Calu3 (cell line): ENCODE data around the gene PIGP. TPM values are rescaled to one million over a fixed set of nuclear protein-coding genes. Genes with fewer than 3 reads are reported as not detected.

Experiments
- BruUV-seq: library from RNA; stranded (reverse); fragments of 400-500 nt; replicated peaks from 2 replicates; lab custom pipeline; 2021; lab: Mats Ljungman, UMichigan
- CTCF ChIA-PET: fragments of 300-600 bp; sonication (Branson Sonifier 250); formaldehyde crosslinking; loops from one replicate; lab custom pipeline; 2022; ENCODE audit warnings: antibody characterized with exemption; lab: Charles Lee
- DNase-seq: peaks from one replicate; pipeline ENCODE4 v3.0.0; 2022
- H3K27ac Mint-ChIP-seq: one replicate; pipeline ENCODE4 v1.8.0; 2022; ENCODE audit warnings: mixed read lengths; ENCODE audit not compliant: unreplicated experiment
- H3K27me3 Mint-ChIP-seq: one replicate; pipeline ENCODE4 v1.8.0; 2022; ENCODE audit warnings: mixed read lengths; ENCODE audit not compliant: unreplicated experiment
- H3K36me3 Mint-ChIP-seq: one replicate; pipeline ENCODE4 v1.8.0; 2022; ENCODE audit warnings: mild to moderate bottlenecking, moderate library complexity, mixed read lengths; ENCODE audit not compliant: insufficient read depth, unreplicated experiment
- H3K4me1 Mint-ChIP-seq: one replicate; pipeline ENCODE4 v1.8.0; 2022; ENCODE audit warnings: mild to moderate bottlenecking, low read depth, mixed read lengths; ENCODE audit not compliant: unreplicated experiment
- H3K4me3 Mint-ChIP-seq: one replicate; pipeline ENCODE4 v1.8.0; 2022; ENCODE audit warnings: mild to moderate bottlenecking, low read depth, moderate library complexity, mixed read lengths; ENCODE audit not compliant: unreplicated experiment
- H3K9me3 Mint-ChIP-seq: one replicate; pipeline ENCODE4 v1.8.0; 2022; ENCODE audit warnings: low read depth, mixed read lengths; ENCODE audit not compliant: unreplicated experiment
- intact Hi-C: fragments of 100-400 bp; cut with micrococcal nuclease; formaldehyde crosslinking; loops from one replicate; pipeline ENCODE4 v1.10.0; 2022; ENCODE audit not compliant: unreplicated experiment
- total RNA-seq: library from RNA; stranded (reverse); gene quantifications from 2 replicates; pipeline ENCODE4 v1.2.3, GENCODE V29; 2022
- TF ChIP-seq, protein P1 (sequence below): fragments of 200-600 bp; IDR thresholded peaks from one replicate; pipeline ENCODE4 v1.8.0; 2022; ENCODE audit warnings: antibody characterized with exemption; ENCODE audit not compliant: unreplicated experiment

Gene PIGP
- total RNA-seq, 1 experiment from 2014 or later, result 20.4 TPM

DNA sequence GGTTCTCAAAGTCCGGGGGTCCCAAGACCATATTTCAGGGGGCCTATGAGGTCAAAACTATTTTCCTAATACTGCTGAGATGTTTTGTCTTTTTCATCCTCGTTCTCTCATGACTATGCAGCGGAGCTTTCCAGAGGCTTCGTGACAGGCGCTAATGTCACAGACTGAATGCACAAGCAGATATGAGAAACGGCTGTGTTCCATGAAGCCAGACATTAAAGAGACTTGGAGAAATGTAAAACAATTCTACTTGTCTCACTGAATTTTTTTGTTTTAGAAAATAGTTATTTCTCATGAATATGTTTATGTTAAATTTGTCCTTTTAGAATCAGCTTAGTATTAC lies 10.3 kb downstream of the PIGP start:
- DNase-seq, result no peak
- Mint-ChIP-seq H3K4me3 (no peak overlapping the region), H3K27me3 (no peaks in the 10 kb centered on the region), H3K36me3 (no peaks in the 10 kb centered on the region), H3K9me3 (no peaks in the 10 kb centered on the region), H3K4me1 (peaks cover 9% of the 10 kb centered on the region), H3K27ac (no peak overlapping the region)
- BruUV-seq, result no TSS peak
- TF ChIP-seq, protein P1, sequence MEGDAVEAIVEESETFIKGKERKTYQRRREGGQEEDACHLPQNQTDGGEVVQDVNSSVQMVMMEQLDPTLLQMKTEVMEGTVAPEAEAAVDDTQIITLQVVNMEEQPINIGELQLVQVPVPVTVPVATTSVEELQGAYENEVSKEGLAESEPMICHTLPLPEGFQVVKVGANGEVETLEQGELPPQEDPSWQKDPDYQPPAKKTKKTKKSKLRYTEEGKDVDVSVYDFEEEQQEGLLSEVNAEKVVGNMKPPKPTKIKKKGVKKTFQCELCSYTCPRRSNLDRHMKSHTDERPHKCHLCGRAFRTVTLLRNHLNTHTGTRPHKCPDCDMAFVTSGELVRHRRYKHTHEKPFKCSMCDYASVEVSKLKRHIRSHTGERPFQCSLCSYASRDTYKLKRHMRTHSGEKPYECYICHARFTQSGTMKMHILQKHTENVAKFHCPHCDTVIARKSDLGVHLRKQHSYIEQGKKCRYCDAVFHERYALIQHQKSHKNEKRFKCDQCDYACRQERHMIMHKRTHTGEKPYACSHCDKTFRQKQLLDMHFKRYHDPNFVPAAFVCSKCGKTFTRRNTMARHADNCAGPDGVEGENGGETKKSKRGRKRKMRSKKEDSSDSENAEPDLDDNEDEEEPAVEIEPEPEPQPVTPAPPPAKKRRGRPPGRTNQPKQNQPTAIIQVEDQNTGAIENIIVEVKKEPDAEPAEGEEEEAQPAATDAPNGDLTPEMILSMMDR, result no peak
- intact Hi-C loops, result no loop called here
- CTCF ChIA-PET, result no interaction called here

DNA sequence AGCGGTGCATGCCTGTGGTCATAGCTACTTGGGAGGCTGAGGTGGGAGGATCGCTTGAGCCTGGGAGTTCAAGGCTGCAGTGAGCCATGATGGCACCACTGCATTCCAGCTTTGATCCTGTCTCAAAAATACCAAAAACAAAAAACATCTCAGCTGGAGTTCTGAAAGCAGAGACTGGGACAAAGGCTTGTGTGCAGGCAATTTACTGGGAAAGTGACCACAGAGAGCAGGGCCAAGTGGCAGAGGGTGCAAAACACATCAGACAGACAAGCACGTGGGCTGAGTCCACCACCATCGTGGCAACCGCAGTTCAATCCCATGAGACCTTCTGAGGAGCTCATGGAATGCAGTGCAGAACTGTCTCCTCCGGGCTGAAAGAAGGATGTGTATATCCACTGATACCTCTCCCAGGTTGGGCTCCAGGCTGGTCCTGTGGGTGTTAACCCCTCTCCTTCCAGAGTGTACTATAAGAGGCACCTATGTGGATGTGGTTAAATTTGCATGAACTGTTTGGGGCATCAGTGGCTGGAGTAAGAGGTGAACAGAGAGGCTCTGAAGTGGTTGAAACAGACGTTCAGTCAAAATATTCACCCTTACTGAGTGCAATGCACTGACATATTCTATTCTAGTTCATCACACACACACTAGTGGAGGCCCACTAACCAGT lies 10.8 kb downstream of the PIGP start:
- intact Hi-C loops, result no loop called here
- Mint-ChIP-seq H3K27me3 (no peaks in the 10 kb centered on the region), H3K4me1 (peaks cover 9% of the 10 kb centered on the region), H3K9me3 (no peaks in the 10 kb centered on the region), H3K36me3 (no peaks in the 10 kb centered on the region), H3K4me3 (no peak overlapping the region), H3K27ac (no peak overlapping the region)
- CTCF ChIA-PET, result no interaction called here
- no TSS peak for BruUV-seq
- TF ChIP-seq, protein P1, result no peak
- DNase-seq, result no peak

DNA sequence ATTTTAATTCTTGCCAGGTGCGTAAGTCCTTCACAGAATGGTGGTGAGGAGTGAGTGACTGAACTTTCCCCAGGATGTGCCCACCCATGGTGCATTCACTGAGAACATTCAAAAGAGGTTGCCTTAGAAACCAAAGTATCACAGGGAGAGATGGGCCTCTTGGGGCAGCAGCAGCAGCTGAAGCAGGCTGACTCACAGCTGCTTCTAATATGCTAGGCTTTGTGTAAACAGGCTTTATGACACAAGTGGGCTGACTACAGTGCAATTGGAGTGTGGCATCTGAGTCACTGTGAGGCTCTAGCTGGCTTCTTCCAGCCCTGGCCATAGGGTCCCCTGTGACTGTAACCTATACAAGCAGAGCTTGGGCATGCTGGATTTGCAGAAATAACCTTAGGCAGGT lies 12.6 kb downstream of the PIGP start:
- Mint-ChIP-seq H3K27ac (no peak overlapping the region), H3K4me1 (peaks cover 9% of the 10 kb centered on the region), H3K9me3 (no peaks in the 10 kb centered on the region), H3K36me3 (no peaks in the 10 kb centered on the region), H3K4me3 (no peak overlapping the region), H3K27me3 (no peaks in the 10 kb centered on the region)
- DNase-seq, result peak; percentile 39
- intact Hi-C loops, result no loop called here
- CTCF ChIA-PET, result interaction anchor here (0.5 to 1.5 kb wide), 2 partner anchors 22 to 83 kb away, joined by 4 to 6 read pairs; no protein-coding TSS in a partner anchor
- TF ChIP-seq, protein P1, result no peak
- no TSS peak for BruUV-seq

DNA sequence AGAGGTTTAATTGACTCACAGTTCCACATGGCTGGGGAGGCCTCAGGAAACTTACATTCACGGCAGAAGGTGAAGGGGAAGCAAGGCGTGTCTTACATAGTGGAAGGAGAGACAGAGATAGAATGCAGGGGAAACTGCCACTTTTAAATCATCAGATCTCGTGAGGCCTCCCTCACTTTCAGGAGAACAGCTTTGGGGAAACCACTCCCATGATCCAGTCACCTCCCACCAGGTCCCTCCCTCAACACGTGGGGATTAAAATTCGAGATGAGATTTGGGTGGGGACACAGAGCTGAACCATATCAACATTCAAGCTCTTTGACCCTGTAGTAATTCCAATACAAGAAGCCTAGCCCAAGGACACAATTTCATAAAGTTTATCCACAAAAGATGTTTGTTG lies 13.7 kb downstream of the PIGP start:
- intact Hi-C loops, result no loop called here
- Mint-ChIP-seq H3K4me1 (peaks cover 9% of the 10 kb centered on the region), H3K4me3 (no peak overlapping the region), H3K36me3 (no peaks in the 10 kb centered on the region), H3K27ac (no peak overlapping the region), H3K9me3 (no peaks in the 10 kb centered on the region), H3K27me3 (no peaks in the 10 kb centered on the region)
- CTCF ChIA-PET, result interaction anchor here (1.5 kb wide), 1 partner anchor 82 kb away, joined by 4 read pairs; no protein-coding TSS in a partner anchor
- TF ChIP-seq, protein P1, result no peak
- no peak for DNase-seq
- BruUV-seq, result no TSS peak
